ENCODE measurements around the gene DUSP15. TPM values are rescaled to one million over a fixed set of nuclear protein-coding genes. Genes with fewer than 3 reads are reported as not detected.
A peak's percentile ranks its signal among the peaks of the same experiment; 100 is the strongest.
"Not testable (repeated sequence)": the region's sequence is repeated elsewhere in the genome, so short reads cannot be mapped to it uniquely, and the experiment has no call there.

Gene DUSP15
- total RNA-seq: 10 to 100 TPM in 1 of 2 donors, 1 to 10 TPM in 1; 7.8 to 13.3 TPM
- 10 to 100 TPM; 27.5 to 31.0 TPM for polyA plus RNA-seq (ENCODE audit: insufficient read length in 2 of 2)
- long read RNA-seq, donor 1, partial matches to known transcripts: 11 of 16 reads
- long read RNA-seq, donor 1, other reads (novel, unspliced or antisense): 0 of 16 reads
- long read RNA-seq, donor 2, partial matches to known transcripts: 0 of 4 reads
- long read RNA-seq, donor 2, other reads (novel, unspliced or antisense): 0 of 4 reads
- long read RNA-seq, donor 3, partial matches to known transcripts: 0 of 3 reads
- long read RNA-seq, donor 3, other reads (novel, unspliced or antisense): 0 of 3 reads
- long read RNA-seq, donor 4, partial matches to known transcripts: 0 of 3 reads
- long read RNA-seq, donor 4, other reads (novel, unspliced or antisense): 0 of 3 reads

DNA sequence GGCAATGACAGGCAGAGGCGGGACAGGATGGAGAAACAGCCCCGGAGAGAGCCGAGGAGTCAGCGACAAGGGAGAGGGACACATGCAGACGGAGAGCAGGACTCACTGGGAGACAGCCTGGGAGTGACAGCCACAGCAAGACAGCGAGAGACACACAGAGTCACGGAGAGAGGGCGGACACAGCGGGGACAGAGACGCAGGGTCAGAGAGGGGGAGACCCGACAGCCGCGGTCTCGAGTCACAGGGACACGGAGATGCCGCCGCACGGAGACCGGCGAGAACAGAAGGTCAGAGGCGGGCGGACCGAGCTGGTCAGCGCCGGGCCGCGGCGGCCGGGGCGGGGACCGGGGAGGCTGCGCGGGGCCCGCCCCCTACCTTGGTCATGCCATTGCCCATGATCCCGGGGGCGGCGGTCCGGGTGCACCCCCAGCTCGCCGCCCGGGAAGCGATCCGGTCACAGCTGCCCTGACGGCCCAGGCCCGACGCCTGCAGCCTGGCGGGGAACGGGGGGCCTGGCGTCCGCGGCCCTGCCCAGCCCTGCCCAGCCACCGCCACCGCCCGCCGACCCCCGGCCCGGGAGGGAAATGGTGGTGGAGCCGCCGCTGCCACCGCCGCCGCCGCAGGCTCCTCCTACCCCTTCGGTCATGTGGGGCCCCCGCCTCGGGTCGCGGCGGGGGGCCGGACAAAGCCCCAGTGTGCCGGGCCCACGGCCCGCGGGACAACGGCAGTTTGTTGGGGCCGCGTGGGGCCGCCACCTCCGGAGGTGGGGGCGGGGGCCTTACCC, at the start of gene DUSP15, which contains the start of gene TTLL9:
DUSP15 (minus strand) TSS at position 586 of the 784 bp plus-strand sequence; CDS start at position 396, 190 bp downstream.
TTLL9 (plus strand) TSS at position 693 of the 784 bp plus-strand sequence. CDS start 493 bp downstream, outside the sequence.
- under 1% methylated on average over 80 of the region's 80 CpGs for WGBS (ENCODE audit: insufficient coverage)

GRCh38 chr20:31919410-31920155, 49.3 kb upstream of the DUSP15 start:
- Histone ChIP-seq H3K9me3 (ENCODE audit: control insufficient read depth, insufficient read depth, low read length) (no peaks in the 10 kb centered on the region), H3K36me3 (ENCODE audit: control insufficient read depth, insufficient read depth, low read length) (peaks cover 13% of the 10 kb centered on the region), H3K27ac (ENCODE audit: low read depth, low read length) (no peak overlapping the region), H3K4me1 (ENCODE audit: control insufficient read depth, insufficient read depth, low read length) (peaks cover 9% of the 10 kb centered on the region), H3K4me3 (ENCODE audit: low read depth, low read length) (no peak overlapping the region), H3K27me3 (ENCODE audit: control insufficient read depth, insufficient read depth, low read length) (no peaks in the 10 kb centered on the region)
- 33% methylated on average over 1 of the region's 6 CpGs for WGBS (ENCODE audit: insufficient coverage)
- DNase-seq (ENCODE audit: low read depth in 4 of 6, low spot score in 6 of 6): peak in 2 of 6 donors; percentile 30 to 62

More for the DNA sequence above, at the start of gene DUSP15, which contains the start of gene TTLL9:
- H3K36me3 ChIP-seq (ENCODE audit: control insufficient read depth, insufficient read depth, low read length): peaks cover 16% of the 10 kb centered on the region
- H3K9me3 ChIP-seq (ENCODE audit: control insufficient read depth, insufficient read depth, low read length): no peaks in the 10 kb centered on the region
- peak in 5 of 6 donors; percentile 13 to 83 (median 51) for DNase-seq (ENCODE audit: low read depth in 4 of 6, low spot score in 6 of 6)
- peaks cover 25% of the 10 kb centered on the region for H3K4me1 ChIP-seq (ENCODE audit: control insufficient read depth, insufficient read depth, low read length)
- peak within 1 kb of the TSS; percentile 52 for H3K27ac ChIP-seq (ENCODE audit: low read depth, low read length)
- H3K27me3 ChIP-seq (ENCODE audit: control insufficient read depth, insufficient read depth, low read length): no peaks in the 10 kb centered on the region
- H3K4me3 ChIP-seq (ENCODE audit: low read depth, low read length): peak within 1 kb of the TSS; percentile 59

DNA sequence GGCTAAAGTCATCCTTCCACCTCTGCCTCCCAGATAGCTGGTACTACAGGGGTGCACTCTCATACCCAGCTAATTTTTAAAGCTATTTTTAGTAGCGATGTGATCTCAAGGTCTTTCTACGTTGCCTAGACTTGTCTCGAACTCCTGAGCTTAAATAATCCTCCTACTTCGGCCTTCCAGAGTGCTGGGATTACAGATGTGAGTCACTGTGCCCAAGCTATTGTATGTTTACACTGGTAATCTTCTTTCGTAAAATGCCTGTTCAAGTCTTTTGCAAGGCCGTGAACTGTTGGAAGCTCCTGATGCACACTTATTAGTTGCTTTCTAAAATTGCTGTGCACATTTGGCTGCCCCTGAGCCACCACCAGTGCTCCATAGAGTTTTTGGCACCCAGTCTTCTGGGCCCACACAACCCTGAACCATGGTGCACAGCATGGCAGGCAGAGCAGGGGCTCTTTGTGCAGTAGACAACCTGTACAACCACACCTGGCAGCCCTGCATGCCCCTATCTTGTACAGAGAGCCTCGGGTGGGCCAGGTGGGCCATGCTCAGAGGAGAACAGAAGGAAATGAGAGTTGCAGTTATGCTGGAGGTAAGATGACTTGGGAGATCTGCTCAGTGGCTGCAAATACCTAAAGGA, 48.3 kb upstream of the DUSP15 start:
- Histone ChIP-seq H3K4me3 (ENCODE audit: low read depth, low read length) (no peak overlapping the region), H3K9me3 (ENCODE audit: control insufficient read depth, insufficient read depth, low read length) (no peaks in the 10 kb centered on the region), H3K4me1 (ENCODE audit: control insufficient read depth, insufficient read depth, low read length) (peaks cover 9% of the 10 kb centered on the region), H3K27ac (ENCODE audit: low read depth, low read length) (no peak overlapping the region), H3K27me3 (ENCODE audit: control insufficient read depth, insufficient read depth, low read length) (no peaks in the 10 kb centered on the region), H3K36me3 (ENCODE audit: control insufficient read depth, insufficient read depth, low read length) (peaks cover 11% of the 10 kb centered on the region)
- WGBS (ENCODE audit: insufficient coverage): 75% methylated on average over 5 of the region's 7 CpGs
- DNase-seq (ENCODE audit: low read depth in 4 of 6, low spot score in 6 of 6): no peak

DNA sequence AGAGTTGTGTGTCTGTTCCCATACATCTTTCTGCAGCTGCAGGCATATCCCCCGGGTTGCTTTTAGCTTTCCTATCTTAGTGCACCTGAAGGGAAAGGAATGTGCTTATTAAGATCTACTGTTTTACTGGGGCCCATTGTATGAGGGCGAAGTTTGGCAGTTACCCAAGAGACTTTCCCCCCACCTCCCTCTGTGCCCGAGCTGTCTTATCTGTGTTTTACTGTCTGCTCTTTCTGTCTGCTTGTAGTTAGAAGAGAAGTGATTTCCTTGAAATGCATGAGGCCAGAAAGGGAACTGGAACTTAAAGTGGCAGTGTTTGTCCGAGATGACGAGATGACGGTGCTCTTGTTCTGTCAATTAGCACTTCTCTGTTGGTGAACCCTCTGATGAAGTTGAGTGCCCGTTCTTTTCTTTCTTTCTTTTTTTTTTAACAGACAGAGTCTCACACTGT, 47.7 kb upstream of the DUSP15 start:
- peak in 1 of 6 donors; percentile 34 for DNase-seq (ENCODE audit: low read depth in 4 of 6, low spot score in 6 of 6)

GRCh38 chr20:31916708-31917107, 46.4 kb upstream of the DUSP15 start:
- H3K4me3 ChIP-seq (ENCODE audit: low read depth, low read length): no peak overlapping the region
- H3K4me1 ChIP-seq (ENCODE audit: control insufficient read depth, insufficient read depth, low read length): peaks cover 13% of the 10 kb centered on the region
- WGBS (ENCODE audit: insufficient coverage): 100% methylated on average over 1 of the region's 4 CpGs
- H3K36me3 ChIP-seq (ENCODE audit: control insufficient read depth, insufficient read depth, low read length): peaks cover 11% of the 10 kb centered on the region
- H3K9me3 ChIP-seq (ENCODE audit: control insufficient read depth, insufficient read depth, low read length): no peaks in the 10 kb centered on the region
- H3K27me3 ChIP-seq (ENCODE audit: control insufficient read depth, insufficient read depth, low read length): no peaks in the 10 kb centered on the region
- no peak overlapping the region for H3K27ac ChIP-seq (ENCODE audit: low read depth, low read length)
- DNase-seq (ENCODE audit: low read depth in 4 of 6, low spot score in 6 of 6): no peak

More for the DNA sequence above, 47.7 kb upstream of the DUSP15 start:
- H3K36me3 ChIP-seq (ENCODE audit: control insufficient read depth, insufficient read depth, low read length): peaks cover 11% of the 10 kb centered on the region
- H3K4me1 ChIP-seq (ENCODE audit: control insufficient read depth, insufficient read depth, low read length); H3K9me3 ChIP-seq (ENCODE audit: control insufficient read depth, insufficient read depth, low read length); H3K27me3 ChIP-seq (ENCODE audit: control insufficient read depth, insufficient read depth, low read length); H3K27ac ChIP-seq (ENCODE audit: low read depth, low read length); H3K4me3 ChIP-seq (ENCODE audit: low read depth, low read length): not testable (repeated sequence)
- whole genome bisulfite sequencing (ENCODE audit: insufficient coverage): 36% methylated on average over 4 of the region's 7 CpGs

DNA sequence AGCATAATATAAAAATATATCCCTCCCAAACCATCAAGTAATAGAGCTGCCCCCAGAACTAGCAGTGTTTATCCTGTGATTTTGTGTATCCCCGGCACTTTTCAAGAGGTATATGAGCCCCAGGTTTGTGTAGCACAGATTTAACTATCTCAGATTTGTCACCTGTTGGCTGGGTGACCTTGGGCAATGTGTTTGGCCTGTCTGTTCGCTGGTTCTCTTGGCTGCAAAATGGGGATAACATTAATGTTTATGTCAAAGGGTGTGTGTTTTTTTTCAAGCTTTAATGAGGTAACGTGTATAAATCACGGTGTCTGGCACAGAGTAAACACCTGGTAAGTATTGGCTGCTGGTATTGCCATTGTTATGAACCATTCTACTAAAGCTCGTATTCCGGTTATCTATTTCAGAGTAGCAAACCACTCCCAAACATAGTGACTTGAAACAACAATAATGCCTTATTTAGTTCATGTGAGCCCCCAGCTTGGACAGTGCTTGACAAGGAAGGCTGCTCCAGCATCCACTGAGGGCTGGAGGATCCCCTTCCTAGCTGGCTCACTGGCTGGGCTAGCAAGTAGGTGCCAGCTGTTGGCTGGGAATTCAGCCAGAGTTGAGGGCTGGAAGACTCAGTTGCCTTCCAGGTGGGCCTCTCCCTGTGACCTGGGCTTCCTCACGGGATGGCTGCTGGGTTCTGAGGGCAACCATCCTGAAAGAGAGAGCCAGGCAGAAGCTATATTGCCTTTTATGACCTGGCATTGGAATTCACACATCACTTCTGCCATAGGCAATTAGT, 45.4 kb upstream of the DUSP15 start:
- peaks cover 11% of the 10 kb centered on the region for H3K36me3 ChIP-seq (ENCODE audit: control insufficient read depth, insufficient read depth, low read length)
- 90% methylated on average over 7 of the region's 7 CpGs for WGBS (ENCODE audit: insufficient coverage)
- H3K27ac ChIP-seq (ENCODE audit: low read depth, low read length): no peak overlapping the region
- no peaks in the 10 kb centered on the region for H3K27me3 ChIP-seq (ENCODE audit: control insufficient read depth, insufficient read depth, low read length)
- DNase-seq (ENCODE audit: low read depth in 4 of 6, low spot score in 6 of 6): peak in 1 of 6 donors; percentile 17
- H3K4me1 ChIP-seq (ENCODE audit: control insufficient read depth, insufficient read depth, low read length): peaks cover 22% of the 10 kb centered on the region
- H3K4me3 ChIP-seq (ENCODE audit: low read depth, low read length): no peak overlapping the region
- no peaks in the 10 kb centered on the region for H3K9me3 ChIP-seq (ENCODE audit: control insufficient read depth, insufficient read depth, low read length)

DNA sequence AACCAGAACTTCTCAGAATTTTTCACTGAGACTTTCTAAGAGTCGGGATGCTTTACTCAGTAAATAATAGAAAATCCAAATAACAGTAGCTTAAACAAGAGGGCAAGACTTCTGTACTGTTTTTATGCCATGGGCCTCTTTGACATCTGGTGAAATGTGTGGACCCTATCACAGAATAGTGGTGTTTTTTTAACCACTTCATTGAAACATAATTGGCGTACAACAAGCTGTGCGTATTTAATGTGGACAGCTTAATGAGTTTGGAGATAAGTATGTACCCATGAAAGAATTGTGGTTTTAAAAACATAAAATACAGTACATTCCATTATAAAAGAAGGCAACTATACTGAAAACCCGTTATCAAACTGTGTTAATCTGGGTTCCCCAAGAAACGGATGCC, 43.8 kb upstream of the DUSP15 start:
- WGBS (ENCODE audit: insufficient coverage): 51% methylated on average over 2 of the region's 5 CpGs
- H3K4me1 ChIP-seq (ENCODE audit: control insufficient read depth, insufficient read depth, low read length): peaks cover 19% of the 10 kb centered on the region
- DNase-seq (ENCODE audit: low read depth in 4 of 6, low spot score in 6 of 6): no peak

DNA sequence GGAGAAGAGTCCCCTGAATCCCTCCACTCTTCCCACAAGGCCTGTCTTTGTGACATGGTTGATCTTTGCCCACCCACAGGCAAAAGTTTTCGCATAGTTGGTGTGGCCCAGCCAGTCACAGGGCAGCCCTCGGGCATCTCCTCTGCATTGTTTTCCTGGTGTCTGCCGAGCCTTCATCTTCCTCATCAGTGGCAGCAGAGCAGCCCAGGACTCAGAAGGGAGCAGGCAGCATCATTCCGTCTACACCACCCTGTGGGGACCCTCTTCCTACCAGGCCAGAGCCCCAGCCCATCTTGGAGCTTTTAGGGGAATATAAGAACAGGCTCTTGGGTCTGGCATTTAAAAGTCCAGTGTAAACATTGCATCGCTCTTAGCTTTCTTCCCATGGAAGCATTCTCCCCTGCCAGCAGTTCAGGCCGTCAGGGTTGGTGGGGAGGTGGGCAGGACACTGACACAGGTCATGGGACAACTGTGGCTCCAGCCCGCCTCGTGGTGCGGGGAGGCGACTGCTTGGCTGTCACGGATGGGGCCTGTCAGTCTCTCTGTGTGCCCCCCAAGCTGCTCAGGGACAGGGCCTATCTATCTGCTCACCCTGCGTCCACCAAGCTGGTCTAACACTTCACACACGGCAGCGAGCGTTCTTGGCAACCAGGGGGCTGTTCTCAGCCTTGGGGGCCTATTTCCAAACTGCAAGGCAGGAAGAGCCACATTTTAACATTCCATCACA, 43.3 kb upstream of the DUSP15 start:
- Histone ChIP-seq H3K36me3 (ENCODE audit: control insufficient read depth, insufficient read depth, low read length) (peaks cover 2% of the 10 kb centered on the region), H3K4me1 (ENCODE audit: control insufficient read depth, insufficient read depth, low read length) (peaks cover 16% of the 10 kb centered on the region), H3K4me3 (ENCODE audit: low read depth, low read length) (no peak overlapping the region), H3K27me3 (ENCODE audit: control insufficient read depth, insufficient read depth, low read length) (no peaks in the 10 kb centered on the region), H3K27ac (ENCODE audit: low read depth, low read length) (no peak overlapping the region), H3K9me3 (ENCODE audit: control insufficient read depth, insufficient read depth, low read length) (no peaks in the 10 kb centered on the region)
- DNase-seq (ENCODE audit: low read depth in 4 of 6, low spot score in 6 of 6): no peak
- WGBS (ENCODE audit: insufficient coverage): 66% methylated on average over 11 of the region's 15 CpGs

More for the DNA sequence above, 43.8 kb upstream of the DUSP15 start:
- Histone ChIP-seq H3K9me3 (ENCODE audit: control insufficient read depth, insufficient read depth, low read length) (no peaks in the 10 kb centered on the region), H3K27me3 (ENCODE audit: control insufficient read depth, insufficient read depth, low read length) (no peaks in the 10 kb centered on the region), H3K27ac (ENCODE audit: low read depth, low read length) (no peak overlapping the region), H3K36me3 (ENCODE audit: control insufficient read depth, insufficient read depth, low read length) (peaks cover 2% of the 10 kb centered on the region), H3K4me3 (ENCODE audit: low read depth, low read length) (no peak overlapping the region)
